Measurements from ENCODE around the gene HHAT. TPM values are rescaled to one million over a fixed set of nuclear protein-coding genes. Genes with fewer than 3 reads are reported as not detected.

HHAT gene
- total RNA-seq: 1 to 10 TPM; 3.6 to 3.9 TPM

GRCh38 chr1:210328746-210329503 lies at the start of gene HHAT:
HHAT (plus strand) TSS chr1:210328902; CDS start chr1:210348976, 20,074 bp downstream.
- Mint-ChIP-seq H3K27me3 (ENCODE audit: low read depth) (peaks cover 4% of the 10 kb centered on the region), H3K4me1 (ENCODE audit: low read depth) (peaks cover 41% of the 10 kb centered on the region), H3K9me3 (peaks cover 2% of the 10 kb centered on the region), H3K27ac (peak within 1 kb of the TSS; percentile 95), H3K36me3 (ENCODE audit: low read depth) (peaks cover 2% of the 10 kb centered on the region), H3K4me3 (peak within 1 kb of the TSS; percentile 93)
- DNase-seq: peak; percentile 84
- CTCF ChIA-PET: interaction anchor here (0.6 to 1.8 kb wide), 4 partner anchors 20 to 83 kb away, joined by 3 to 6 read pairs (median 4); no protein-coding TSS in a partner anchor
- intact Hi-C loops (cut with micrococcal nuclease): loop anchor here (1.0 to 5.0 kb wide), 3 partner anchors 9 to 803 kb away; partner anchors contain the start of genes KCNH1 and UTP25

GRCh38 chr1:210280221-210280620 lies 48.5 kb upstream of the HHAT start:
- H3K4me3 Mint-ChIP-seq: no peak overlapping the region
- no peaks in the 10 kb centered on the region for H3K4me1 Mint-ChIP-seq (ENCODE audit: low read depth)
- peaks cover 18% of the 10 kb centered on the region for H3K27me3 Mint-ChIP-seq (ENCODE audit: low read depth)
- intact Hi-C loops (cut with micrococcal nuclease): no loop called here
- H3K9me3 Mint-ChIP-seq: peaks cover 17% of the 10 kb centered on the region
- H3K36me3 Mint-ChIP-seq (ENCODE audit: low read depth): no peaks in the 10 kb centered on the region
- CTCF ChIA-PET: no interaction called here
- no peak for DNase-seq
- no peak overlapping the region for H3K27ac Mint-ChIP-seq

GRCh38 chr1:210288116-210288515 lies 40.6 kb upstream of the HHAT start:
- Mint-ChIP-seq H3K4me3 (no peak overlapping the region), H3K4me1 (ENCODE audit: low read depth) (no peaks in the 10 kb centered on the region), H3K27me3 (ENCODE audit: low read depth) (peaks cover 47% of the 10 kb centered on the region), H3K9me3 (no peaks in the 10 kb centered on the region), H3K27ac (no peak overlapping the region), H3K36me3 (ENCODE audit: low read depth) (no peaks in the 10 kb centered on the region)
- CTCF ChIA-PET: no interaction called here
- no peak for DNase-seq
- intact Hi-C loops (cut with micrococcal nuclease): no loop called here

GRCh38 chr1:210289248-210289647 lies 39.5 kb upstream of the HHAT start:
- intact Hi-C loops (cut with micrococcal nuclease): no loop called here
- Mint-ChIP-seq H3K9me3 (no peaks in the 10 kb centered on the region), H3K4me3 (no peak overlapping the region), H3K27me3 (ENCODE audit: low read depth) (peaks cover 47% of the 10 kb centered on the region), H3K4me1 (ENCODE audit: low read depth) (no peaks in the 10 kb centered on the region), H3K27ac (no peak overlapping the region), H3K36me3 (ENCODE audit: low read depth) (no peaks in the 10 kb centered on the region)
- CTCF ChIA-PET: no interaction called here
- DNase-seq: no peak

DNA sequence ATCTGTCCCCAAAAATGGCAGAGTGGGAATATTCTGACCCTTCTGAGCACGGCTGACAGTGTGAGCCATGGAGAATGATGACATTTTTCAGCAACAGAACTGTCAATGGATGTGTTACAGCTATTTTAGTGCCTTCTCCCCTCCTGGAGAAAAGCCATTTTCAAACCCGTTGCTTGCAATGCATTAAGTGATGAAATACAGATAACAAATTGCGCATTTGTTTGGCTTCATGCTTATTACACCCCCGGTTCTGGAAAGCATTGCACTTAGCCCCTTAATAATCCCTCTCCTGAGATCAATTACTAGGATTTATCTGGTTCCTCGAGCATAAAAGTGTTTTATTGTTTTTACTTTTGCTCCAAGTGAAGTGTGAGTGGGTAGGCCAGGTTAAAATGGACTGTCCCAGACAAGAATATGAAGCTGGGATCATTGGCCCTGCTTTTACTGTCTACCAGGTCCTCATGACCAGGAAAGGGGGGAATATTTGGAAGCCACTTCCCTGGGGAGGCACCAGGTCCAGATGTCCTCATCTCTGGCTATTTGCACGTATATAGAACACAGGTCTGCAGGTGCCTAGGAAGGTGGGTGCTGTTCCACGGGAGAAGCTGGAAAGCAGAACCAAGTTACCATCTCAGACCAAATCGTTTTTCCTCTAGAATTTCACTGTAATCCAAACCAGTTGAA lies 37.5 kb upstream of the HHAT start:
- H3K36me3 Mint-ChIP-seq (ENCODE audit: low read depth): no peaks in the 10 kb centered on the region
- intact Hi-C loops (cut with micrococcal nuclease): no loop called here
- DNase-seq: no peak
- no peaks in the 10 kb centered on the region for H3K9me3 Mint-ChIP-seq
- CTCF ChIA-PET: interaction anchor here (0.9 to 2.2 kb wide), 5 partner anchors 10 to 147 kb away, joined by 3 to 7 read pairs (median 4); no protein-coding TSS in a partner anchor
- H3K27me3 Mint-ChIP-seq (ENCODE audit: low read depth): peaks cover 38% of the 10 kb centered on the region
- H3K4me1 Mint-ChIP-seq (ENCODE audit: low read depth): no peaks in the 10 kb centered on the region
- no peak overlapping the region for H3K27ac Mint-ChIP-seq
- no peak overlapping the region for H3K4me3 Mint-ChIP-seq

GRCh38 chr1:210291786-210292230 lies 36.9 kb upstream of the HHAT start:
- CTCF ChIA-PET: interaction anchor here (0.6 to 2.2 kb wide), 6 partner anchors 10 to 224 kb away, joined by 3 to 7 read pairs (median 4); no protein-coding TSS in a partner anchor
- DNase-seq: no peak
- no peak overlapping the region for H3K27ac Mint-ChIP-seq
- no peaks in the 10 kb centered on the region for H3K4me1 Mint-ChIP-seq (ENCODE audit: low read depth)
- peaks cover 41% of the 10 kb centered on the region for H3K27me3 Mint-ChIP-seq (ENCODE audit: low read depth)
- intact Hi-C loops (cut with micrococcal nuclease): no loop called here
- H3K4me3 Mint-ChIP-seq: no peak overlapping the region
- no peaks in the 10 kb centered on the region for H3K9me3 Mint-ChIP-seq
- no peaks in the 10 kb centered on the region for H3K36me3 Mint-ChIP-seq (ENCODE audit: low read depth)

GRCh38 chr1:210292231-210292871 lies 36.4 kb upstream of the HHAT start:
- no peaks in the 10 kb centered on the region for H3K4me1 Mint-ChIP-seq (ENCODE audit: low read depth)
- no peak overlapping the region for H3K27ac Mint-ChIP-seq
- no peaks in the 10 kb centered on the region for H3K9me3 Mint-ChIP-seq
- H3K4me3 Mint-ChIP-seq: peak overlapping the region; percentile 9
- H3K27me3 Mint-ChIP-seq (ENCODE audit: low read depth): peaks cover 41% of the 10 kb centered on the region
- peak; percentile 62 for DNase-seq
- intact Hi-C loops (cut with micrococcal nuclease): no loop called here
- CTCF ChIA-PET: interaction anchor here (0.6 to 2.2 kb wide), 6 partner anchors 10 to 225 kb away, joined by 3 to 7 read pairs (median 4); no protein-coding TSS in a partner anchor
- no peaks in the 10 kb centered on the region for H3K36me3 Mint-ChIP-seq (ENCODE audit: low read depth)

DNA sequence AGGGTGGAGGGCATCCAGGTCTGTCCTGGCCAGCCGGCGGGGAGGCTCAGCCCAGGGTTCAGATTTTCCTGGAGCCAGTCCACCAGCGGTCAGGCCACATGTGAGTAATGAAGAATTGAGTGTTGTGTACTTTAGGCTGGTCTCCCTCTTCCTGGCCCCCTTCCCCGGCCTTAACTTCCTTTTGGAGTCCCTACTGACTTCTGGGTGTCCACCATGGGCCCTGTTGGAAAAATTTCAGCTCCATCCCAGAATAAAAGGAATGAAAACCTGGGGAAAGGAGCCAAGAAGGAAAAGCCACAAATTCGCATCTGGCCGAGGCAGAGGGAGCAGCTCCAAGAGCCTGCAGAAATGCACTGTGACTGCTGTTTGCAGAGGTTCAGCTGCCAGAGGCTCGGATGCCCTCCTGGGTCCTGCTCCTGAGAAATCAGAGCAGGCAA lies 35.5 kb upstream of the HHAT start:
- intact Hi-C loops (cut with micrococcal nuclease): no loop called here
- no peak overlapping the region for H3K4me3 Mint-ChIP-seq
- H3K27me3 Mint-ChIP-seq (ENCODE audit: low read depth): peaks cover 40% of the 10 kb centered on the region
- no peaks in the 10 kb centered on the region for H3K4me1 Mint-ChIP-seq (ENCODE audit: low read depth)
- no peak overlapping the region for H3K27ac Mint-ChIP-seq
- no peaks in the 10 kb centered on the region for H3K9me3 Mint-ChIP-seq
- no peak for DNase-seq
- CTCF ChIA-PET: interaction anchor here (2.2 kb wide), 1 partner anchor 149 kb away, joined by 7 read pairs; no protein-coding TSS in a partner anchor
- H3K36me3 Mint-ChIP-seq (ENCODE audit: low read depth): no peaks in the 10 kb centered on the region

DNA sequence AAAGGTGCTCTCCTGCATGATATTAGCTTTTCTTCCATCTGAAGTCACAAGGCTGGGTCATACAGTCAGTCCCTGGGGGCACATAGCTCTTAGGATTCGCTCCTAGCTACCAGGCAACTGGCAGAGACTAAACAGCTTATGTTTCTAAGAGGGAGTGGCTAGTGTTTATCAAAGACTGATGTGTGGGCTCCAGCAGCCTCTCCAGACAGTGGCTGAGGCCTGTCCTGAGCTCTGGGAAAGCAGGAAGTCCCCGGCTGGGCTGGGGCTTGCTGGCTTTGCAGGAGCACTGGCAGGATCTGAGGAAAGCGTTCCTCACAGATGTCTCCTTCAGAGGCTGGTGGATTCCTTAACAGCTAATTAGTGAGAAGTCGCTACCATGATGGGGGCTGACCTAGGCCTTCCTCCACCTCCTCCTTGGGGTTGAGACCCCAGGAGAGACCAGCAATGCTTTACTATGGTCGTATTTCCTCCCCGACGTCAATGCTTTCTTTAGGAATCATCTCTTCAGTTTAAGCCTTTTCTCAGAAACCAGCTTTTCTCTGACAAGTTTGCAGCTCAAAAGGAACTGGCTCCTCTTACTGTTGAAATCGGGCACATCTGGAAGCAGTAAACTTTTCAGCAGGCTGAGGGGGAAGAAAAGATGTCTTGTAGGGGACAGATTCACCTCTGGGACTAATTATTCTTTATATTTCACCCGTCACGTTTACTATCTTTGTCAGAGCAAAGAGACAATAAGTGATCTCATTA lies 33.5 kb upstream of the HHAT start:
- Mint-ChIP-seq H3K4me3 (no peak overlapping the region), H3K9me3 (no peaks in the 10 kb centered on the region), H3K4me1 (ENCODE audit: low read depth) (no peaks in the 10 kb centered on the region), H3K27ac (no peak overlapping the region), H3K27me3 (ENCODE audit: low read depth) (peaks cover 37% of the 10 kb centered on the region), H3K36me3 (ENCODE audit: low read depth) (no peaks in the 10 kb centered on the region)
- no peak for DNase-seq
- intact Hi-C loops (cut with micrococcal nuclease): no loop called here
- CTCF ChIA-PET: interaction anchor here (0.9 kb wide), 1 partner anchor 71 kb away, joined by 3 read pairs; no protein-coding TSS in a partner anchor

- no peaks in the 10 kb centered on the region for H3K36me3 Mint-ChIP-seq (ENCODE audit: low read depth)
- H3K27me3 Mint-ChIP-seq (ENCODE audit: low read depth): peaks cover 25% of the 10 kb centered on the region
- no peak overlapping the region for H3K4me3 Mint-ChIP-seq
- intact Hi-C loops (cut with micrococcal nuclease): no loop called here
- CTCF ChIA-PET: no interaction called here
- no peak overlapping the region for H3K27ac Mint-ChIP-seq
- no peaks in the 10 kb centered on the region for H3K9me3 Mint-ChIP-seq
- H3K4me1 Mint-ChIP-seq (ENCODE audit: low read depth): no peaks in the 10 kb centered on the region
- DNase-seq: no peak
Observed at GRCh38 chr1:210296682-210297081, 32.0 kb upstream of the HHAT start.

- Mint-ChIP-seq H3K4me1 (ENCODE audit: low read depth) (no peaks in the 10 kb centered on the region), H3K9me3 (no peaks in the 10 kb centered on the region), H3K36me3 (ENCODE audit: low read depth) (no peaks in the 10 kb centered on the region), H3K27ac (no peak overlapping the region), H3K4me3 (no peak overlapping the region), H3K27me3 (ENCODE audit: low read depth) (peaks cover 18% of the 10 kb centered on the region)
- intact Hi-C loops (cut with micrococcal nuclease): no loop called here
- CTCF ChIA-PET: no interaction called here
- no peak for DNase-seq
Observed at GRCh38 chr1:210298296-210298695, 30.4 kb upstream of the HHAT start.
